Measurements from ENCODE around the gene KIF1A. TPM values are rescaled to one million over a fixed set of nuclear protein-coding genes. Genes with fewer than 3 reads are reported as not detected.

KIF1A gene
- 0.44 TPM in 1 of 2 replicates, not detected in the other for total RNA-seq

GRCh38 chr2:240819858-240820606 is at the start of gene KIF1A:
TSS of gene KIF1A (minus strand) at chr2:240820219. CDS start at chr2:240797752, 22,467 bp downstream.

GRCh38 chr2:240868286-240869108 is 48.5 kb upstream of the KIF1A start, which contains the start of gene AGXT:
TSS of gene AGXT (plus strand) at chr2:240868824. CDS start at chr2:240868866, 42 bp downstream.

GRCh38 chr2:240691631-240692420 is 128.2 kb downstream of the KIF1A start, which contains the start of gene AQP12A:
TSS of gene AQP12A (plus strand) at chr2:240691866. CDS start at chr2:240691914, 48 bp downstream.

GRCh38 chr2:240682431-240683224 is 137.4 kb downstream of the KIF1A start, which contains the start of gene AQP12B:
TSS of gene AQP12B (minus strand) at chr2:240682885. CDS start at chr2:240682837, 48 bp downstream.

Other genes starting within 250 kb of the KIF1A start
- 25.6 and 31.5 TPM in 2 replicates for gene CAPN10, start 233.5 kb downstream of the KIF1A start, total RNA-seq
- gene GPR35, start 194.7 kb downstream of the KIF1A start, total RNA-seq = 0.16 and 0.50 TPM in 2 replicates
- not detected in 2 replicates for gene AQP12B, start 137.3 kb downstream of the KIF1A start, total RNA-seq
- gene AQP12A, start 128.4 kb downstream of the KIF1A start, total RNA-seq = not detected in 2 replicates
- gene AGXT, start 48.6 kb upstream of the KIF1A start, total RNA-seq = under 0.01 TPM in 1 of 2 replicates, not detected in the other
- gene MAB21L4, start 75.9 kb upstream of the KIF1A start, total RNA-seq = not detected in 2 replicates
- gene CROCC2, start 86.1 kb upstream of the KIF1A start, total RNA-seq = not detected in 2 replicates
- gene SNED1, start 178.4 kb upstream of the KIF1A start, total RNA-seq = 7.8 and 19.8 TPM in 2 replicates